Parathyroid adenoma (tissue), 2 donors: Measurements from ENCODE around the gene DSN1.

Source experiments
- H2AFZ ChIP-seq: fragments of 300-600 bp; sonication (generic); one replicate; pipeline ENCODE4 v1.7.0; 2017; ENCODE audit warnings: antibody characterized with exemption, mild to moderate bottlenecking
- H3K27ac ChIP-seq: fragments of 300-600 bp; sonication (generic); one replicate; pipeline ENCODE4 v1.7.0; 2017
- H3K27me3 ChIP-seq: fragments of 300-600 bp; sonication (generic); one replicate; pipeline ENCODE4 v1.7.0; 2017; ENCODE audit warnings: low read length; ENCODE audit not compliant: control insufficient read depth, insufficient read depth
- H3K36me3 ChIP-seq: fragments of 300-600 bp; sonication (generic); one replicate; pipeline ENCODE4 v1.7.0; 2017; ENCODE audit warnings: low read length; ENCODE audit not compliant: control insufficient read depth, insufficient read depth
- H3K4me1 ChIP-seq: fragments of 300-600 bp; sonication (generic); one replicate; pipeline ENCODE4 v1.7.0; 2017; ENCODE audit warnings: control low read depth
- H3K4me2 ChIP-seq: fragments of 300-600 bp; sonication (generic); one replicate; pipeline ENCODE4 v1.7.0; 2017; ENCODE audit warnings: low read length
- H3K4me3 ChIP-seq: fragments of 300-600 bp; sonication (generic); one replicate; pipeline ENCODE4 v1.7.0; 2017; ENCODE audit warnings: low read depth, low read length
- H3K79me2 ChIP-seq: fragments of 300-600 bp; sonication (generic); one replicate; pipeline ENCODE4 v1.7.0; 2017; ENCODE audit warnings: control low read depth
- H3K9ac ChIP-seq: fragments of 300-600 bp; sonication (generic); one replicate; pipeline ENCODE4 v1.7.0; 2017; ENCODE audit warnings: mild to moderate bottlenecking
- H3K9me3 ChIP-seq: fragments of 300-600 bp; sonication (generic); one replicate; pipeline ENCODE4 v1.7.0; 2017; ENCODE audit warnings: low read length; ENCODE audit not compliant: control insufficient read depth
- CTCF ChIP-seq: fragments of 300-600 bp; sonication (generic); IDR thresholded peaks from one replicate; pipeline ENCODE4 v1.7.0; 2017; ENCODE audit warnings: antibody characterized with exemption, mild to moderate bottlenecking
- donor health status: primary hyperparathyroidism.

The DSN1 gene

GRCh38 chr20:36758276-36758675 lies 15.3 kb downstream of the DSN1 start:
- no peak overlapping the region for H3K9ac ChIP-seq
- no peaks in the 10 kb centered on the region for H3K79me2 ChIP-seq
- peak overlapping the region; percentile 54 for H3K27ac ChIP-seq
- no peak for TF ChIP-seq CTCF
- no peaks in the 10 kb centered on the region for H3K4me1 ChIP-seq
- H3K36me3 ChIP-seq = no peaks in the 10 kb centered on the region
- no peak overlapping the region for H2AFZ ChIP-seq
- H3K4me3 ChIP-seq = no peak overlapping the region
- no peaks in the 10 kb centered on the region for H3K27me3 ChIP-seq
- H3K4me2 ChIP-seq = no peak overlapping the region
- no peaks in the 10 kb centered on the region for H3K9me3 ChIP-seq

GRCh38 chr20:36756496-36756895 lies 17.1 kb downstream of the DSN1 start:
- no peaks in the 10 kb centered on the region for H3K4me1 ChIP-seq
- H3K9me3 ChIP-seq = no peaks in the 10 kb centered on the region
- H2AFZ ChIP-seq = no peak overlapping the region
- H3K9ac ChIP-seq = no peak overlapping the region
- peak overlapping the region; percentile 58 for H3K27ac ChIP-seq
- H3K36me3 ChIP-seq = no peaks in the 10 kb centered on the region
- H3K79me2 ChIP-seq = no peaks in the 10 kb centered on the region
- no peaks in the 10 kb centered on the region for H3K27me3 ChIP-seq
- no peak overlapping the region for H3K4me2 ChIP-seq
- no peak for TF ChIP-seq CTCF
- H3K4me3 ChIP-seq = no peak overlapping the region

GRCh38 chr20:36754656-36755222 lies 18.8 kb downstream of the DSN1 start:
- no peak overlapping the region for H3K9ac ChIP-seq
- no peaks in the 10 kb centered on the region for H3K36me3 ChIP-seq
- H3K4me2 ChIP-seq = no peak overlapping the region
- H3K27ac ChIP-seq = no peak overlapping the region
- H3K4me3 ChIP-seq = no peak overlapping the region
- no peak overlapping the region for H2AFZ ChIP-seq
- H3K79me2 ChIP-seq = no peaks in the 10 kb centered on the region
- no peaks in the 10 kb centered on the region for H3K4me1 ChIP-seq
- peak; percentile 77 for TF ChIP-seq CTCF
- H3K27me3 ChIP-seq = no peaks in the 10 kb centered on the region
- no peaks in the 10 kb centered on the region for H3K9me3 ChIP-seq

GRCh38 chr20:36752582-36752981 lies 21.0 kb downstream of the DSN1 start:
- H3K36me3 ChIP-seq = no peaks in the 10 kb centered on the region
- H3K27me3 ChIP-seq = no peaks in the 10 kb centered on the region
- H3K79me2 ChIP-seq = no peaks in the 10 kb centered on the region
- no peak overlapping the region for H2AFZ ChIP-seq
- H3K4me3 ChIP-seq = no peak overlapping the region
- no peak overlapping the region for H3K9ac ChIP-seq
- H3K4me1 ChIP-seq = no peaks in the 10 kb centered on the region
- H3K4me2 ChIP-seq = no peak overlapping the region
- no peak overlapping the region for H3K27ac ChIP-seq
- no peaks in the 10 kb centered on the region for H3K9me3 ChIP-seq
- TF ChIP-seq CTCF = no peak

- no peaks in the 10 kb centered on the region for H3K79me2 ChIP-seq
- H3K4me2 ChIP-seq = peak within 1 kb of the TSS; percentile 99
- peak within 1 kb of the TSS; percentile 58 for H3K27ac ChIP-seq
- TF ChIP-seq CTCF = no peak
- H2AFZ ChIP-seq = peak within 1 kb of the TSS; percentile 91
- H3K9ac ChIP-seq = peak within 1 kb of the TSS; percentile 8
- peaks cover 4% of the 10 kb centered on the region for H3K4me1 ChIP-seq
- peak within 1 kb of the TSS; percentile 77 for H3K4me3 ChIP-seq
- no peaks in the 10 kb centered on the region for H3K9me3 ChIP-seq
- no peaks in the 10 kb centered on the region for H3K27me3 ChIP-seq
- H3K36me3 ChIP-seq = no peaks in the 10 kb centered on the region
Observed at GRCh38 chr20:36745927-36746659, 27.5 kb downstream of the DSN1 start, which contains the start of gene NDRG3. Gene NDRG3, minus strand, starts transcription at chr20:36746090. Its CDS starts 24,355 bp downstream, at chr20:36721735.
